Esophagus muscularis mucosa (tissue), 4 donors: Measurements from ENCODE around the gene PHF11. TPM values are rescaled to one million over a fixed set of nuclear protein-coding genes. Genes with fewer than 3 reads are reported as not detected.

Source experiments
- DNase-seq: peaks from one replicate; pipeline ENCODE4 v3.0.0-alpha.2; 2017; ENCODE audit errors: extremely low spot score
- H3K27ac ChIP-seq, 4 donors: fragments of 200-600 bp; sonication (generic); replicated peaks in 1 of 4; 1 replicate in 3 of 4; 2 replicates in 1 of 4; pipeline ENCODE4 v1.5.1; 2016 to 2019; ENCODE audit warnings: mild to moderate bottlenecking in 1 of 4
- H3K27me3 ChIP-seq, 4 donors: fragments of 200-600 bp; sonication (generic); one replicate each; pipeline versions ENCODE4 v1.5.1 to v1.6.0; 2016 to 2019
- H3K36me3 ChIP-seq, 4 donors: fragments of 200-600 bp; sonication (generic); one replicate each; pipeline ENCODE4 v1.5.1; 2016 to 2019
- H3K4me1 ChIP-seq, 4 donors: fragments of 200-600 bp; sonication (generic); one replicate each; pipeline ENCODE4 v1.5.1; 2016 to 2019
- H3K4me3 ChIP-seq, 4 donors: fragments of 200-600 bp; sonication (generic); 1 replicate in 2 of 4; 2 replicates in 2 of 4; pipeline ENCODE4 v1.5.1; 2016 to 2019; ENCODE audit warnings: mild to moderate bottlenecking in 4 of 4, moderate library complexity in 1 of 4
- H3K9me3 ChIP-seq, 4 donors: fragments of 200-600 bp; sonication (generic); 1 replicate in 3 of 4; 2 replicates in 1 of 4; pipeline ENCODE4 v1.5.1; 2016 to 2019
- EP300 ChIP-seq: sonication (generic); formaldehyde crosslinking; IDR thresholded peaks from one replicate; pipeline ENCODE4 v1.6.1; 2017; ENCODE audit warnings: antibody characterized with exemption
- POLR2A ChIP-seq: fragments of 450-650 bp; IDR thresholded peaks from one replicate; pipeline ENCODE4 v1.6.1; 2017; ENCODE audit warnings: antibody characterized with exemption, moderate library complexity, mild to moderate bottlenecking, low read depth
- POLR2AphosphoS5 ChIP-seq, 2 donors: sonication (generic); formaldehyde crosslinking; IDR thresholded peaks; one replicate each; pipeline ENCODE4 v1.6.1; 2017; ENCODE audit warnings: antibody characterized with exemption in 2 of 2
- WGBS: methylation state at CpG from one replicate; pipeline ENCODE4 v1.1.5; 2018; 5-methylcytosine and 5-hydroxymethylcytosine counted together
- intact Hi-C: fragments of 100-400 bp; cut with DNase I; formaldehyde crosslinking; loops from one replicate; pipeline ENCODE4 v1.15.1; 2023
- total RNA-seq, 4 donors: library from RNA; depleted of rRNA; stranded (reverse); fragments of >200 nt; gene quantifications; one replicate each; pipeline versions ENCODE4 v1.1.0 to v1.2.1, GENCODE V29; 2016
- TF ChIP-seq, protein P1 (sequence below), 3 experiments: fragments of 200-600 bp in 2 of 3; fragments of 450-650 bp in 1 of 3; sonication (generic) in 2 of 3; IDR thresholded peaks; one replicate each; pipeline ENCODE4 v1.5.1; 2017 to 2019; ENCODE audit warnings: antibody characterized with exemption in 3 of 3, mild to moderate bottlenecking in 2 of 3, moderate library complexity in 1 of 3

PHF11 gene
- total RNA-seq, 4 donors from 2014 or later = 27.5 to 54.0 (median 31.2) TPM

DNA sequence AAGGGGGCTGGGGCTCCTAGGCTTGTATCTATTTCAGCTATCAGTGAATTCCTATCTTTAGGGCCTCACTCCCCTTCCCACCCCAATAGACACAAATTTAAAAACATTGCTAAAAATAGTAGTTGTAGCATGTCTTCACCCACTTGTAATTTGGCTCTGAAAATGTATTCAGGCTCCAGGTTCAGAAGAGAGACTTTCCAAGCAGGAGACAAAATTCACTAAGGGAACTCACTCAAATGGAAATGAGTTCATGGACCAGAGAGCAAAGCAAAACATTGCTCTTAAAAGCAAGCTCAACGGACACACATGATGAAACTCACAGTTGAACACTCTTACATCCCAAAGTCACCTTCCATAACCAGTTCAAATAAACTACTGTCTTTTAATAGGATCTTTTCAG is 36.8 kb downstream of the PHF11 start:
- Histone ChIP-seq H3K4me3 (no peak overlapping the region), H3K9me3 (no peaks in the 10 kb centered on the region), H3K4me1 (no peaks in the 10 kb centered on the region), H3K36me3 (peaks cover 0 to 32% (median 12%) of the 10 kb centered on the region in 4 donors), H3K27ac (no peak overlapping the region), H3K27me3 (no peaks in the 10 kb centered on the region)
- 89% methylated on average over 1 of the region's 1 CpG for WGBS
- TF ChIP-seq POLR2AphosphoS5 (IDR thresholded peaks at IDR 0.05) (no peak), POLR2A (no peak), EP300 (no peak)
- TF ChIP-seq, protein P1, sequence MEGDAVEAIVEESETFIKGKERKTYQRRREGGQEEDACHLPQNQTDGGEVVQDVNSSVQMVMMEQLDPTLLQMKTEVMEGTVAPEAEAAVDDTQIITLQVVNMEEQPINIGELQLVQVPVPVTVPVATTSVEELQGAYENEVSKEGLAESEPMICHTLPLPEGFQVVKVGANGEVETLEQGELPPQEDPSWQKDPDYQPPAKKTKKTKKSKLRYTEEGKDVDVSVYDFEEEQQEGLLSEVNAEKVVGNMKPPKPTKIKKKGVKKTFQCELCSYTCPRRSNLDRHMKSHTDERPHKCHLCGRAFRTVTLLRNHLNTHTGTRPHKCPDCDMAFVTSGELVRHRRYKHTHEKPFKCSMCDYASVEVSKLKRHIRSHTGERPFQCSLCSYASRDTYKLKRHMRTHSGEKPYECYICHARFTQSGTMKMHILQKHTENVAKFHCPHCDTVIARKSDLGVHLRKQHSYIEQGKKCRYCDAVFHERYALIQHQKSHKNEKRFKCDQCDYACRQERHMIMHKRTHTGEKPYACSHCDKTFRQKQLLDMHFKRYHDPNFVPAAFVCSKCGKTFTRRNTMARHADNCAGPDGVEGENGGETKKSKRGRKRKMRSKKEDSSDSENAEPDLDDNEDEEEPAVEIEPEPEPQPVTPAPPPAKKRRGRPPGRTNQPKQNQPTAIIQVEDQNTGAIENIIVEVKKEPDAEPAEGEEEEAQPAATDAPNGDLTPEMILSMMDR (IDR thresholded peaks at IDR 0.05) = no peak
- intact Hi-C loops = no loop called here
- DNase-seq = no peak

DNA sequence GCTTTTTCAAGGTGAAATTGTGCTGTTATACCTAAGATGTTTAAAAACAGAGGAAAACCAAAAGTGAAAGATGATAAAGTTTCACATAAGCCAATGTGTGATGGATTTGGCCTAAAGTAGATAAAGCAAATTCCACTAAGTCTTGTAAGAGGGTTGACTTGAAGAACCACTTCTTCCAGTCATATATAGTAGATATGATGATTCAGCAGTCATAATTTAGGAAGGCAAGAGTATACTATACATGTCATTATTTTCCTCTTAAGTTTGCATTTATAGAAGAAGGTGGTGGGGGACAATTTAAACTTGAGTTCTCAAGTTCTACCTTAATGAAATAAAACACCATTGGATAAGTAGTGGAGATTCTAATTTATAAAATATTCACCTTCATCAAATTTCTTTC is 37.3 kb downstream of the PHF11 start:
- no peak overlapping the region for H3K27ac ChIP-seq
- DNase-seq = no peak
- intact Hi-C loops = no loop called here
- TF ChIP-seq, protein P1 (IDR thresholded peaks at IDR 0.05) = no peak
- TF ChIP-seq POLR2AphosphoS5 (IDR thresholded peaks at IDR 0.05) (no peak), POLR2A (no peak), EP300 (no peak)
- H3K9me3 ChIP-seq = no peaks in the 10 kb centered on the region
- no peak overlapping the region for H3K4me3 ChIP-seq
- peaks cover 0 to 28% (median 11%) of the 10 kb centered on the region in 4 donors for H3K36me3 ChIP-seq
- H3K27me3 ChIP-seq = no peaks in the 10 kb centered on the region
- no peaks in the 10 kb centered on the region for H3K4me1 ChIP-seq

DNA sequence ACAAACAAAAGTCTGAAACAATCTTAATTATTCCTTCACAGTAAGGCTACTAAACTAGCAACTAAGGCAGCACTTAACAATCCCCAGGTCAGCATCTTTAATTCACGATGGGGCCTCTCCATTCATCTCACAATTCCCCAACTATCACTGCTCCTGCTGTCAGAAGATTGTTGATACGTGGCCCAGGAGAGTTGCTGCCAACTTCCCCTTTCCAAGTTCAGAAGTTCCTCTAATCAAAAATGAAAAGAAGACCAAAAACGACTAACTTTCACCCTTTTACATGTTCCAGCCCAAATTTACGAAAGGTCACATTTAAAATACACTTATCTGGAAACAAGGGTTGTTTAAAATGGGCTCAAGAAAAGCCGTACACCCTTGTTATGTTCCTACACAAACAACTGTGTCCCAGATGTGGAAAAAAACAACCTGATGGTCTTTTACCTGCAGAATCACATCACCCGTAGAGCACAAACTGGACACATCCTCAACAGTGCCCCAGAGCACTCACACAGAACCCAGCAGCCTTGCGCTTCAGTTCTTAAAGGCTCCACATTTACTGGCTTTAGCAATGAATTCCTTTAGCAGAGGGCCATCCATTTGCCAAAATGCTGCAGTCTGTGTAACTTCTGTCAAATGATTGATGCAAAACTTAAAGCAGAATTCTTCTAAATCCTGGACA is 38.0 kb downstream of the PHF11 start:
- WGBS = 76% methylated on average over 7 of the region's 7 CpGs
- TF ChIP-seq EP300 (no peak), POLR2AphosphoS5 (IDR thresholded peaks at IDR 0.05) (no peak), POLR2A (no peak)
- TF ChIP-seq, protein P1 (IDR thresholded peaks at IDR 0.05) = no peak

DNA sequence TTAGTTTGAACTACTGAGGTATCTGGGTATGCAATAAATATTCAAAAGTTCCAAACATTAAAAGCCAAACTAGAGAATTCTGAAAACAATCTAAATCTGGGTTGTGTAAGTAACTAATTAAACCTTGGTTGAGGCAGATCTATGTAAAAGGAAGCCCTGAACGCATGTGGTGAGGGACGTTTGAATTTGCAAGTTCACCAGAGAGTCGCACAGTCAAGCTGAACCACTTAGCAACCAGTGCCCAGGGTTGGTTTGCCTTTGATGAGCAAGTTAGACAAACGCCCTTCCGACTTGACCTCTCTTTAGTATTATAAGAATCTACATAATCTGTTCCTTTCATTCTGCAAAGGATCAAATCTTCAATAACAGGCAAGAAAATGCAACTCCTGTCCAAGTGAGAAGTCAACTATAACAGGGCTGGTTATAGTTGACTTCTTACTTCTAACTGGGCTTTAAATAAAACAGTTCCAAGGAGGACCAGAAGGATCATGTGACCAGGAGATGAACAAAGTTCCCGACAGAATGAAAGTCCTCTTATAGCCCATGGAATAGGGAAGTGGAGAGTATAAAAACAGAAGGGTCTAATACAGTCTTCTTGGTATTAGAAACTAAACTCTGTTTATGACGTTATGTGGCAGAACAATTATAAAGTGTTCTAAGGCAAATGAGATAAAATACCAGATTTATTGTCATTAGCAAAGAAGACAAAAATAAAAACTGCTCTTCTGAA is 40.6 kb downstream of the PHF11 start:
- no peak for DNase-seq
- H3K36me3 ChIP-seq = peaks cover 12 to 29% (median 24%) of the 10 kb centered on the region in 4 donors
- intact Hi-C loops = no loop called here

More for the DNA sequence above, 38.0 kb downstream of the PHF11 start:
- Histone ChIP-seq H3K4me3 (no peak overlapping the region), H3K9me3 (no peaks in the 10 kb centered on the region), H3K36me3 (peaks cover 0 to 21% (median 9%) of the 10 kb centered on the region in 4 donors), H3K27me3 (no peaks in the 10 kb centered on the region), H3K27ac (no peak overlapping the region), H3K4me1 (no peaks in the 10 kb centered on the region)
- intact Hi-C loops = no loop called here
- DNase-seq = no peak

More for the DNA sequence above, 40.6 kb downstream of the PHF11 start:
- H3K9me3 ChIP-seq = no peaks in the 10 kb centered on the region
- WGBS = 73% methylated on average over 7 of the region's 7 CpGs
- H3K4me3 ChIP-seq = no peak overlapping the region
- TF ChIP-seq, protein P1 (IDR thresholded peaks at IDR 0.05) = no peak
- TF ChIP-seq POLR2AphosphoS5 (IDR thresholded peaks at IDR 0.05) (no peak), EP300 (no peak), POLR2A (no peak)
- peaks cover 0 to 8% (median 5%) of the 10 kb centered on the region in 4 donors for H3K4me1 ChIP-seq
- H3K27me3 ChIP-seq = no peaks in the 10 kb centered on the region
- no peak overlapping the region for H3K27ac ChIP-seq
